ENCODE measurements around the gene KCNC2. TPM values are rescaled to one million over a fixed set of nuclear protein-coding genes. Genes with fewer than 3 reads are reported as not detected.
A peak's percentile ranks its signal among the peaks of the same experiment; 100 is the strongest.

Gene KCNC2
- total and polyA plus RNA-seq, 8 donors, result 0.37 TPM; not detected in 7

- TF ChIP-seq POLR2AphosphoS5 (IDR thresholded peaks at IDR 0.05) (no peak), POLR2A (IDR thresholded peaks at IDR 0.05) (no peak), EP300 (IDR thresholded peaks at IDR 0.05) (no peak)
- H3K27me3 ChIP-seq, result peaks cover 23 to 45% (median 38%) of the 10 kb centered on the region in 3 donors
- no peak overlapping the region for H3K27ac ChIP-seq
- intact Hi-C loops (cut with DNase I; ENCODE audit: low total_unique reads), result no loop called here
- peaks cover 0 to 21% (median 6%) of the 10 kb centered on the region in 4 donors for H3K4me1 ChIP-seq
- no peak overlapping the region for H3K4me3 ChIP-seq
- 3 to 9% (median 6%) methylated on average over 15 to 50 of the region's 50 CpGs for WGBS, 5 donors
- H3K36me3 ChIP-seq, result no peaks in the 10 kb centered on the region
- DNase-seq, result peak in 1 of 2 donors; percentile 72
- H3K9me3 ChIP-seq, result peaks cover 0 to 25% (median 15%) of the 10 kb centered on the region in 4 donors
These were observed 505 bp downstream of the KCNC2 start for GRCh38 chr12:75208856-75209811.

GRCh38 chr12:75207338-75208083 lies 2.1 kb downstream of the KCNC2 start:
- Histone ChIP-seq H3K27me3 (peaks cover 23 to 45% (median 38%) of the 10 kb centered on the region in 3 donors), H3K36me3 (no peaks in the 10 kb centered on the region), H3K4me3 (no peak overlapping the region), H3K9me3 (peaks cover 0 to 25% (median 15%) of the 10 kb centered on the region in 4 donors), H3K27ac (no peak overlapping the region), H3K4me1 (peaks cover 0 to 21% (median 6%) of the 10 kb centered on the region in 4 donors)
- TF ChIP-seq, protein P1, sequence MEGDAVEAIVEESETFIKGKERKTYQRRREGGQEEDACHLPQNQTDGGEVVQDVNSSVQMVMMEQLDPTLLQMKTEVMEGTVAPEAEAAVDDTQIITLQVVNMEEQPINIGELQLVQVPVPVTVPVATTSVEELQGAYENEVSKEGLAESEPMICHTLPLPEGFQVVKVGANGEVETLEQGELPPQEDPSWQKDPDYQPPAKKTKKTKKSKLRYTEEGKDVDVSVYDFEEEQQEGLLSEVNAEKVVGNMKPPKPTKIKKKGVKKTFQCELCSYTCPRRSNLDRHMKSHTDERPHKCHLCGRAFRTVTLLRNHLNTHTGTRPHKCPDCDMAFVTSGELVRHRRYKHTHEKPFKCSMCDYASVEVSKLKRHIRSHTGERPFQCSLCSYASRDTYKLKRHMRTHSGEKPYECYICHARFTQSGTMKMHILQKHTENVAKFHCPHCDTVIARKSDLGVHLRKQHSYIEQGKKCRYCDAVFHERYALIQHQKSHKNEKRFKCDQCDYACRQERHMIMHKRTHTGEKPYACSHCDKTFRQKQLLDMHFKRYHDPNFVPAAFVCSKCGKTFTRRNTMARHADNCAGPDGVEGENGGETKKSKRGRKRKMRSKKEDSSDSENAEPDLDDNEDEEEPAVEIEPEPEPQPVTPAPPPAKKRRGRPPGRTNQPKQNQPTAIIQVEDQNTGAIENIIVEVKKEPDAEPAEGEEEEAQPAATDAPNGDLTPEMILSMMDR (IDR thresholded peaks at IDR 0.05), result no peak
- TF ChIP-seq POLR2A (IDR thresholded peaks at IDR 0.05) (no peak), EP300 (IDR thresholded peaks at IDR 0.05) (no peak), POLR2AphosphoS5 (IDR thresholded peaks at IDR 0.05) (no peak)
- WGBS, 5 donors, result 9 to 15% (median 11%) methylated on average over 21 to 78 of the region's 78 CpGs
- intact Hi-C loops (cut with DNase I; ENCODE audit: low total_unique reads), result no loop called here
- DNase-seq, result no peak

- Histone ChIP-seq H3K9me3 (peaks cover 0 to 25% (median 15%) of the 10 kb centered on the region in 4 donors), H3K27me3 (peaks cover 23 to 43% (median 38%) of the 10 kb centered on the region in 3 donors), H3K27ac (no peak overlapping the region), H3K4me3 (no peak overlapping the region), H3K36me3 (no peaks in the 10 kb centered on the region), H3K4me1 (peaks cover 0 to 21% (median 6%) of the 10 kb centered on the region in 4 donors)
- TF ChIP-seq, protein P1 (IDR thresholded peaks at IDR 0.05), result no peak
- TF ChIP-seq EP300 (IDR thresholded peaks at IDR 0.05) (no peak), POLR2A (IDR thresholded peaks at IDR 0.05) (no peak), POLR2AphosphoS5 (IDR thresholded peaks at IDR 0.05) (no peak)
- no peak for DNase-seq
- intact Hi-C loops (cut with DNase I; ENCODE audit: low total_unique reads), result no loop called here
- WGBS, 5 donors, result 54 to 82% (median 74%) methylated on average over 1 of the region's 1 CpG
These were observed 4.1 kb downstream of the KCNC2 start for GRCh38 chr12:75205558-75205957.

DNA sequence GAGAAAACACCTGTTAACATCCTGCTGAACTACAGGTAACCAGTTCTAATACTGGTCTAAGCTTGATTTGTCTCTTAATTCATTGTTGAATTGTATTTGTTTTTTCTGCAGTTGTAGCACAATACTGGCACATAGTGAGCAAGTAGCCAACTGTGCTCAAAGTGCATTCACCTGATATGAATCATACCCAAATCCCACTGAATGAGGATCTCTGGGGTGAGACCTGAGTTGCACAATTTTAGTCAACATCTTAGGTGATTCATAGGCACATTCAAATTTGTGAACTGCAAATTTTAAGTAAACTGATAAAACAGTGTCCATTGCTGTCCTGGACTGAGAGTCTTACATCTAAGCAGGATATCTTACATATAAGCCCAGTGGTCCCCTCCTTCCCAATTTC lies 12.8 kb downstream of the KCNC2 start:
- Histone ChIP-seq H3K4me1 (no peaks in the 10 kb centered on the region), H3K4me3 (no peak overlapping the region), H3K27me3 (no peaks in the 10 kb centered on the region), H3K9me3 (no peaks in the 10 kb centered on the region), H3K36me3 (no peaks in the 10 kb centered on the region), H3K27ac (no peak overlapping the region)
- intact Hi-C loops (cut with DNase I; ENCODE audit: low total_unique reads), result no loop called here
- TF ChIP-seq POLR2AphosphoS5 (IDR thresholded peaks at IDR 0.05) (no peak), POLR2A (IDR thresholded peaks at IDR 0.05) (no peak), EP300 (IDR thresholded peaks at IDR 0.05) (no peak)
- TF ChIP-seq, protein P1 (IDR thresholded peaks at IDR 0.05), result no peak
- DNase-seq, result no peak
